ENCODE measurements around the gene QSOX2.

QSOX2 gene

GRCh38 chr9:136201609-136202453, 43.8 kb downstream of the QSOX2 start:
- DNase-seq = no peak

DNA sequence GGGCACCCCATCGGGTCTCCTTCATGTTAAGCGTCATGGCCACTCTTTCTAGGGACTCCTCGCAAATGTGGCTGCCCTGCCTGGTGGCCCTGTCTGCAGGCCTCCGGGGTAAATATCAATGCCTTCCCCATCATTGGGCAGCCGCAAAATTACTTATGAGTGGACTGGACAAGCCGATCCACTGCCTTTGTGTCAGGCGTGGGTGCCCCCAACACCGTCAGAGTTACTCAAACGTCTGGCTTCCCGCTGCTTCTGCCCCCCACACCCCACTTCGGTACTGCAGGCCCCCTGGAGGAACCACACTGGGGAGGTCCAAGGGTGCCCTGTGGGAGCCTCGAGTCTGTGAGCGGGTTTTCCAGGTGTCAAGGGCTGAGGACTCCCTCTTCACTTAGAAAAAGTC, 44.4 kb downstream of the QSOX2 start:
- no peak for DNase-seq

- DNase-seq = no peak
Observed at GRCh38 chr9:136200424-136200823, 45.2 kb downstream of the QSOX2 start.

DNA sequence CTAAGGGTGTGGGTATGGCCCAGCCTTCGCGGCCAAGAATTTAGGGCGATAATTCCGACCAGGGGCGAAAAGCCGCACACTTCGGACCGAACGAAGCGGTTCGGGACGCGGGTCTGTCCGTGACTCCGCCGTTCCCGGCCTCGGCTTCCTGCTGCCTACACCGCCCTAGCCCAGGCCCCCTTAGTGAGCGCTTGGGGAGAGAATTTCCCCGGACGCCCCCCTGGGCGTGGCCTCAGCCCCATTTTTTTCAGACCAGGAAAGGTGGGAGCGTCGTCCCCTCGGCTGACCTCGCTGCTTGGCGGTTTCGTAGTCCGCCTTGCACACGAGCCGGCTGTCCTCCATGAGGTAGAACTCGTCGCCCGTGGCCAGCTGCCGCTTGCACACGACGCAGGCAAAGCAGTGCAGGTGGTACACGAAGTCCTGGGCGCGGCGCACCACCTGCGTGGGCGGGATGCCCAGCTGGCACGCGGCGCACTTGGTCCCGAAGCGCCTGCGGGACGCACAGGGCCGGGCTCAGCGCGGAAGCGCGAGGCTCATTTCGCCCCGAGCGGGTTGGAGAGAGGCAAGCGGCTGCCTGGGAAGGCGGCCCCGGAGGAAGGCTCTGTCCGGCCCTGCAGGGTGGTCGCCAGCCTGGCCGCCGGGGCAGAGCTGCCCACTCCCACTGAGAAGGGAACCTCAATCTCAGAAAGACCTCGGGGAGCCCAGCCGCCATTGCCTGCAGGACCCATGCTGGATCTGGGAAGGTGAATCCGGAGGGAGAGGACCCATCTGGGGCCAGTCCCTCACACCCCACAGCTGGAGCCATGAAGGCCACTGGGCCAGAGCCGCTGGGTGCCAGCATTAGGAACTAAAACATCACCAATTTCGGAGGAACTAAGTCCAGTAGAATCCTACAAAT, 46.0 kb downstream of the QSOX2 start:
- DNase-seq = no peak

DNA sequence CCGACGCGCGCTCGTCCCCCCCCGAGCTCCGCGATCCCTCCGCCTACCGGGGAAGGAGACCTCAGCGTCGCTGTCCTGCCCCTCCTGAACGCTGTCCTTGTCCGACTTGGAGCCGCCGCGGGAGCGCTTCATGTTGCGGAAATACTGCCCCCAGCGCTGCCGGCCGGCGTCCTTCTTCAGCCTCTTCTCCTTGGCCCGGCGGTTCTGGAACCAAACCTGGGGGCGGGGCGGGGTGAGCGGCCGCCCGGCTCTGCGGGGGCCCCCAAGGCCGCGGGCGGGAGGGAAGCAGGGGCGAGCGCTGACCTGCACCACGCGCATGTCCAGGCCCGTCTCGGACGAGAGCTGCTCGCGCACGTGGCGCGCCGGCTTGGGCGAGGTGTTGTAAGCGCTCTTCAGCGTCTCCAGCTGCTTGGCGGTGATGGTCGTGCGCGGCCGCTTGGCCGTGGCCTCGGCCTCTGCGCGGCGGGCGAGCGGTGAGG, 47.0 kb downstream of the QSOX2 start:
- no peak for DNase-seq

- no peak for DNase-seq
Observed at GRCh38 chr9:136197930-136198604, 47.5 kb downstream of the QSOX2 start.

- no peak for DNase-seq
Observed at GRCh38 chr9:136197084-136197875, 48.3 kb downstream of the QSOX2 start.

DNA sequence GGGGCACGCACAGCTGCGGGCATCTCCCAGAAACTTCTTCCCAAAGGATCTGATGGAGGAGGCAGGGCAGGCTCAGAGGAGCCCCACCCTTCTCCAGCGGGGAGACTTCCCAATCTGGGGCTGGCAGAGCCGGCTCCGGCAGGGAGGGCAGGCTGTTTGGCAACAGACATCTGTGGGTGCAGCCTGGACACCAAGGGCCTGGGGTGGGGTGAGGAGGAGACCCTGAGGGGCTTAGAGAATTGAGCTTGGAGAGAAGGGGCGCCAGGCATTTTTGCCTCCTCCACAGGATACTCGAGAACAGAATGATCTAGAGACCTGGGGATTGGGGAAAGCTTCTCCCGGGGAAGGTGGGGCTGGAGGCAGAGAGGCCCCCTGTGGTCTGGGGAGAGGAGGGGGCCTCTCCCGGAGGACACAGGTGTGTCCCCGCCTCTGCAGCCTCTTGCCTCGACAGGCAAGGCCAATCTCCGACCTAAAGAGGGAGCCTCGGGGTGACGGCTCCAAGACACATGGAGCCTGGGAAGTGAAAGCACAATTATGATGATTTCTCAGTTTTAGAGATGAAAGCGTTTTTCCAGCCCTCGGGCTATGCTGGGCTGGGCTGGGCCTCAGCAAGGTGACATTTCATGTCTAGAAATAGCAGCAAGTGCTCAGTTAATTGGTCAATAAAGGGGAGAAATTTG, 49.1 kb downstream of the QSOX2 start:
- DNase-seq = no peak

DNA sequence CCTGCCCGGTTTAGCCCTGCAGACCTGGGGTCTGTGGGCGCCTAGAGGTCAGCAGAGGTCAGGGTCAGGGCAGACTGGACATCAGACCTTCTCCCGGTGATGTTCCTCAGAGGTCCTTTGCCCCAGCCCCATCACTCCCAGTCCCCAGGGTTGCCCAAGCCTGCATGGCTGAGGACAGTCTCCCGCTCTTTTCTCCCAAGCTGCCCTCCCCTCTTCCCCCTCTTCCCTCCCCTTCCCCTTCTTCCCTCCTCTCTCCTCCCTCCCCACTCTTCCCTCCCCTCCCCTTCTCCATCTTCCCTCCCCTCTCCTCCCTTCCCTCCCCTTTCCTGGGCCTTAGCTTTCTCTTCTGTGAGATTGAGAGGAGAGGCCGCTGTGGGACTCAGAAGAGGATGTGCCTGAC, 51.1 kb downstream of the QSOX2 start:
- no peak for DNase-seq

DNA sequence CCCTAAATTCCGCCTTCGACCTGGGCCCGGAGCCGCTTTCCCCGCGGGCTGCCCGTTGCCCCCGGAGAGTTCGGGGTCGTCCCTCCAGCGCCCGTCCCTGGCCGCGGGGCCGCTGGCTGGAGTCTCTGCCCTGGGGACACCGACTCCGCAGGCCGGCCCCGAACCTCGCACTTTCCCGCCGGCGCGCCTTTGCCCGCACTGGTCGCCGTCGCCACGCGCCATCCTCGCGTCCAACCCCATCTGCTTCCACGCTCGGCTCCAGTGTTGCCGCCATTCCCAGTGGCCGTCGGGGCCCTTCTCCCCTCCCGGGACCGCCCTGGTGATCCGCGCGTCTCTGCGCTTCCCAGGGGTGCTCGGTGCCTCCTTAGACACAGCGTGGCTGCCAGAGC, 51.7 kb downstream of the QSOX2 start:
- no peak for DNase-seq

GRCh38 chr9:136193127-136193890, 52.3 kb downstream of the QSOX2 start:
- DNase-seq = no peak

- DNase-seq = no peak
Observed at GRCh38 chr9:136192289-136193126, 53.1 kb downstream of the QSOX2 start.

- no peak for DNase-seq
Observed at GRCh38 chr9:136191960-136192286, 53.7 kb downstream of the QSOX2 start.

- DNase-seq = no peak
Observed at GRCh38 chr9:136191099-136191959, 54.3 kb downstream of the QSOX2 start.

- DNase-seq = no peak
Observed at GRCh38 chr9:136190656-136191055, 55.0 kb downstream of the QSOX2 start.

DNA sequence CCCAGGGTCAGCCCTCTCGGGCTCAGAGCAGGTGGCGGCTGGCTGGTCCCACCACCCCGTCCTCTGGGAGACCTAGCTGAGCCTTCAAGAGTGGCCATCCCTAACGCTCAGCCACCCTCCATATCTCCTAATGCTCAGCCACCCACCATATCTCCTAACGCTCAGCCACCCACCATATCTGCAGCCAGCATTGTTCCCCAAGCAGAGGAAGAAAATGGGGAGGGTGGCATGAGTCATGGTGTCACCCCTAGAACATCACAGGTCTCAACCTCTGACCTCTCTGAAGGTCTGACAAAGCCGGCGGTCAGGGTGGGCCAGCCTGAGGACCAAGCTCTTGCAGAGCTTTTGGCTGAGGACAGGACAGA, 55.4 kb downstream of the QSOX2 start:
- no peak for DNase-seq

GRCh38 chr9:136189394-136190236, 56.0 kb downstream of the QSOX2 start:
- no peak for DNase-seq
